OCI-M2 (cell line): ENCODE data around the gene GSG1L.
"Not testable (repeated sequence)": the region's sequence is repeated elsewhere in the genome, so short reads cannot be mapped to it uniquely, and the experiment has no call there.

ENCODE experiments used
- DNase-seq: peaks from one replicate; lab custom pipeline; 2025; ENCODE audit not compliant: unreplicated experiment; lab: John Stamatoyannopoulos, UW

GSG1L gene

DNA sequence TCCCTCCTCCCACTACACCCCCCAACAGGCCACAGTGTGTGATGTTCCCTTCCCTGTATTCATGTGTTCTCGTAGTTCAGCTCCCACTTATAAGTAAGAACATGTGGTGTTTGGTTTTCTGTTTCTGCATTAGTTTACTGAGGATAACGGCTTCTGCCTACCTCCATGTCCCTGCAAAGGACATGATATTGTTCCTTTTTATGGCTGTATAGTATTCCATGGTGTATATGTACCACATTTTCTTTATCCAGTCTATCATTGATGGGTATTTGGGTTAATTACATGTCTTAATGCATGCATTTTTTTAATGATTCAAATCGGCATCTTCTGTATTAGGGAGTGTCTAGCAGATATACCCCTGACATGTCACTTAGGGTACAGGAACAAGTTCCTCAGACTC is 320.5 kb downstream of the GSG1L start:
- not testable (repeated sequence) for DNase-seq

DNA sequence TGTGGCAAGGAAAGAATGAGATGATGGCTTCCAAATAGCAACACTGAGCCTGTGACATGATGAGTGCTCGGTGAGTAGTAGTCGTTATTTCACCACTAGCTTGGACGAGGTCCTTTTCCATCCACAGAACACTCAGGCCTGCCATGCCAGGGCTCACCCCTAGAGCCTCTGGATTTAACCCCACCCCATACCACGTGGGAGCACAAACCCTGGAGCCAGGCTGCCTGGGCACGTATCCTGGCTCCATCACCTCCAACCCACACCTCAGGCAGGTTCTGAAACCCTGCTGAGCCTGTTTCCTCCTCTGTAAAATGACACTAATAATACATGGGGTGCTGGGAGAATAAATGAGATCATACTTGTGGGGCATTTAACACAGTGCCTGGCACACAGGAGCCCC is 321.2 kb downstream of the GSG1L start:
- no peak for DNase-seq

DNA sequence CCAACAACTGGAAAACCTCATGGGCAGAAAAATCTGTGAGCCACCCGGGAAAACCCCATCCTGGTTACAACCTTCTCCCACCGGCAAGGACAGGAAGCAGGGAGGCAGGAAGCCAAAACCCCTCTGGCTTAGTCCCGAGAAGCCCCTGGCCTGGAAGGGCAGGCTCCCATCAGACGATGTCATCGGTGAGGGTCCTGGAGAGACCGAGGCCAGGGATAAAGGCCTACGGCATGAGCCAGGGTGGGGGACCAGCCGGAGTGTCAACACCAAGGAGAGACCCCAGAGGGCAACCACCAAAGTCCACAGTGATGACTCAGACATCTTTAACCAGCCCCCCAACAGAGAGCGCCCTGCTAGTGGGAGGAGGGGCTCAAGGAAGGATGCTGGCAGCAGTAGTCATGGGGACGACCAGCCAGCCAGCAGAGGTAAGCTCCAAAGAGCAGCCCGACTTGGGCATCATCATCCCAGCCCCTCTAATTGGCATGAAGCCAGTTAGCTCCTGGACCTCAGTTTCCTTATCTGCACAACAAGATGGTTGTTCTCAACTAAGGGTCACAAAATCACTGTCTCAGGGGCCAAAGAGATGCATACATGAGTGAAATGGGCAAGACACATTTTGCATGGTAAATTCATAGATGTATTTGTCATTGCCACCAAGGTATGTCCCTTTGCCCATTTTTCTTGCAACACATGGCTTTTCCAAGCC is 322.9 kb downstream of the GSG1L start:
- DNase-seq, result no peak

DNA sequence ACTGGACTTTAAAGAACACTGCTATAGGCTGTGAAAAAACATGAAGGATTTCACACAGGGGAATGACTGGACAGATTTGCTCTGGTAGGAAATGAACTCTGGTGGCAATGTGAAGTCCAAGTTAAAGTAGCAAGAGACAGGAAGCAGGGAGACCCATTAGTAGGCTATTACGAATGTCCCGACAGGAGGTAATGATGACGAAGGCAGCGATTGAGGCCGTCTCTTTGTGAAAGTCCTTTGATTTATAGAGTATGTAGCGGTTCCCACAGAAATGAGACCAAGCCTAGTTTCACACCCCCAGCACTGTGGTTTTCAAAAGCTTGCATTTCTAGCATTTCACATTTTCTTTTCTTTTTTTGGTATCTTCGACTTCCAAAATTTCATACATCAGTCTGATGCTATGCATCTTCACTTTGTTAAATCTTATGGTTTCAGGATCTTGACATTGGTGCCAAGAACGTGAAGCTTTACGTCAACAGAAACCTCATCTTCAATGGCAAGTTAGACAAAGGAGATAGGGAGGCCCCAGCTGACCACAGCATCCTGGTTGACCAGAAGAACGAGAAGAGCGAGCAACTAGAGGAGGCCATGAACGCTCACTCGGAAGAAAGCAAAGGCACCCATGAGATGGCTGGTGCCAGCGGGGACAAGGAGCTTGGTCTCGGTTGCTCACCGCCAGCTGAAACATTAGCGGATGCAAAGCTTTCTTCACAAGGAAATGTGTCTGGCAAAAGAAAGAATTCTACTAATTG is 323.7 kb downstream of the GSG1L start:
- DNase-seq, result no peak

DNA sequence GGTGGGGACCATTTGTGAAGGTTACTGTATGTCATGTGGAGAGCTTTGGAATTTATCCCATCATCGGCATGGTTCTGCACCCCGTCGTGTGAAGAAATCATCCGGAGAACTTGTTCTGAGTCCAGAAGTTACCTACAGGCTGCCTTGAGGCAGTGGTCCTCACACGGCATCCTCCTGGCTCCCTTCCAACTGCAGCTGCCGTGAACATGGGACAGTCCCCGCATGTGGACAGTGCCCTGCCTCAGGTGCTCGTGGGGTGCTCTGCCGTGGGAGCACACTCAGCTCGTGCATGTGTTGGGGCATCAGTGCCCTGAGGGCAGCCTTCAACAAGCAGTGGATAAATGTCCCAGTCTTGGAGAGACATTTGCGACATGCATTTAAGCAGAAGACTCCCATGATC is 324.9 kb downstream of the GSG1L start:
- no peak for DNase-seq
